GM19240 (cell line): ENCODE measurements around the gene ZNF277.

Experiments
- DNase-seq: peaks from one replicate; pipeline ENCODE4 v3.0.0; 2011; ENCODE audit warnings: low spot score; ENCODE audit not compliant: insufficient read length

Gene ZNF277

DNA sequence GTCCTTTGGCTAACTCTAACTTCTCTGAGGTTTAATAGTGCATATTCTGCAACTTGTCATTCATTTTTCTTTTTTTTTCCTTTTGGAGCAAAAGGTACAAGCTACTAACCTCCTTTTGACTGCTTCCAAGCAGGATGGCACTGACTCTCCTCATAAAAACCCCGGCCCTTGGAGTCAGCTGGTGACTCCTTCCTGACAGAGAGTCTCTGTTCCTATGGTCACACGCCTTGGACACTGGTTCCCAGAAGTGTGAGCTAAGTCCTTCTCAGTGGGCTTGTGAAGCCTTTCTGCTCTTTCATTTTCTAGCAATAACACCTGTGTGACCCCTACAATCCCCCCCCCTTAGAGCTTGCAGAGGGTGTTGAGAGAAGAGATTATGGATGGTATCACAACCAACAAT is 22.0 kb upstream of the ZNF277 start:
- no peak for DNase-seq

DNA sequence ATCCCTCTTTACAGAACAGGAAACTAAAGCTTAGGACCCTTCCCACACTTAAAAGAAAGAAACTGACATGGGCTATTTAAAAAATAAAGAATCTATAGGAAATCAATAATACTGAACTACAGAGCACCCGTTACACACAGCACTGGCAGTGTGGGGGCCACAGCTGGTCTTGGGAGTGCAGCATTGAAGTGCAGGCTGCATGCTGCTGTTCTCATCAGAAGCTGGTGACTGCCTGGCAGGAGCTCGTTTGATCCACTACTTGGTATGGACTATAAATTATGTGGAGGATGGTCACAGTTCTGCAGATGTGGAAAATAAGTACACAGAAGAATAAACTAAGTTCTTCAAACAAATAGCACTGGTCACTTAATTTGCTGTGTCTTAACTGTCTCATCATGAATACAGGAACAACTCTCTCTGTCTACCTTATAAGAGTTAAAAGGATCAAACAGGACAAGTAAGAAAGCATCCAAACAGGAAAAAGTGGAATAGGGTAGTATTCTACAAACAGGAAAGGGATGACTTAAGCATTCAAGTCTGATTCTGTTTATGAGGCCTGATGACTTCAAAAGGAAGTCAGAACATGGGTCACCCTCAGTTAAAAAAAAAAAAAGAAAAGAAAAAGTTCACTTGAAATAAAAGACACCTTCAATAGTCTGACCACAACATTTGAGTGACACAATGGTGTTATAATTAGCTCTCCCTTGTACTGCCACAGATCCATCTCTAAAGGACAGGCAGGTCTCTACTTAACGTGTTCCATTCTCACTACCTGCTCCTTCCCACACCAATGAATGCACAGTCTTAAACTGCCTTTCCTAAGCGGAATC is 21.3 kb upstream of the ZNF277 start:
- DNase-seq, result no peak

DNA sequence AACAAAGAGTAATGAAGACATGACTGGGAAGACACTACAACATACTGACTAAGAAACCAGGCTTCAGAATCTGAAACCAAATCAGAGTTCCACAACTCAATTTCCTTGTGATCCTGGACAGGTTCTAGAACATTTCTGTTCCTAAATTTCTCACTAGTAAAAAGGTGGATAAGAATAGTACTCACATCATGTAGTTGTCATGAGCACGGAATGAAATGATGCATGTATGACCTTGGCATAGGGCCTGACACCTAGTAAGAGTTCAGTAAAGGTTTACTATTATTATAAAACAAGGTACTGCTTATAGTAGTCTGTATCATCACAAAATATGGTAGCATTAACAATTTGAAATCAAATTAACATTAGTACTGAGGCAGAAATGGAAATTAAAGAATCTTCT is 20.2 kb upstream of the ZNF277 start:
- DNase-seq, result no peak

DNA sequence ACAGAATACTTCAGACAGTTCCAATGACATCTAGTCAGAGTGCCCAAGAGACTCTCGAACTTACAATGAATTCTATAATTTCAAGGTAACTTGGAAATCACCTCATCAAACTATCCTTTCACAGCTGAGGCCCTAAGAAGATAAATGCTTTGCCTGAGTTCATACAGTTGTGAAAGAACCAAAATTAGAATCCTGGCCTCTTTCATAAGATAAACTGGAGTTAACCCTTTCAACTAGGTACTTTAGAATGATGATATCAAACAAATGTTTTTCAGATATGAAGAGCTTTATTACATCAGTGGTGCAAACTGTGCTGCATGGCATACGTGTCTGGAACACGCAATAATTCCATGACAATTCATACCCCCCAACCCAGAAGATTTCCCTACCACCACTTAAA is 18.2 kb upstream of the ZNF277 start:
- no peak for DNase-seq

DNA sequence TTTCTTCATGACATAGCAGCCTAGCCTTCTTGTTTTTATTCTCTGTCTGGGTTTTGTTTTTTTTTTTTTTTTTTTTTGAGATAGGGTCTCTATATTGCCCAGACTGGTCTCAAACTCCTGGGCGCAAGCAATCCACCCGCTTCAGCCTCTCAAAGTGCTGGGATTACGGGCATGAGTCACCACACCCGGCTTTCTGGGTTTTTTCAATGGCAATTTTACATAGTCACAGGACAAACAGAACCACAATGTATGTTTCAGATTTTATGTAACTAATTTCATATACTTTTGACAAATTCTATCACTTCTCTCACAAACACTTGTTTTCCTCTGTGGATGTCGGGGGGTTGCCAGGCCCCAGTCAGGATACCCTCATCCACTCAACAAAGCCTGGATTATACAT is 16.8 kb upstream of the ZNF277 start:
- DNase-seq, result no peak

DNA sequence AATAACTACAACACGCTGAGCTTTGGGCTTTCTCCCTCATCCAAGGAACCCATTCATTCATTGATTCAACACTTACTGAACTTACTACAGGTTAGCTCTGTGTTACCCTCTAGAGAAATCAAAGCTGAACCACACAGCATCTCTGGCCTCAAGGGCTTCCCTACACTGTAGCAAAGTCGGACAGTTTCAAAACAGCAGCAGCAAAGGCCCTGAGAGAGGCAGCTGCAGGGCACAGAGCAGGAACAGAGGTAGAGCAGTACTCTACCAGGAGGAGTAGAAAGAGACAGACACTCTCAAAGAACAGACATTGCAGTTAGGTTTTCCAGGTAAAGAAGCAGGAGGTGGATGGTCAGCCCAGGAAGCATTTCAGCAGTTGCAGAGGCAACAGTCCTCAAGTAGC is 16.4 kb upstream of the ZNF277 start:
- DNase-seq, result no peak

DNA sequence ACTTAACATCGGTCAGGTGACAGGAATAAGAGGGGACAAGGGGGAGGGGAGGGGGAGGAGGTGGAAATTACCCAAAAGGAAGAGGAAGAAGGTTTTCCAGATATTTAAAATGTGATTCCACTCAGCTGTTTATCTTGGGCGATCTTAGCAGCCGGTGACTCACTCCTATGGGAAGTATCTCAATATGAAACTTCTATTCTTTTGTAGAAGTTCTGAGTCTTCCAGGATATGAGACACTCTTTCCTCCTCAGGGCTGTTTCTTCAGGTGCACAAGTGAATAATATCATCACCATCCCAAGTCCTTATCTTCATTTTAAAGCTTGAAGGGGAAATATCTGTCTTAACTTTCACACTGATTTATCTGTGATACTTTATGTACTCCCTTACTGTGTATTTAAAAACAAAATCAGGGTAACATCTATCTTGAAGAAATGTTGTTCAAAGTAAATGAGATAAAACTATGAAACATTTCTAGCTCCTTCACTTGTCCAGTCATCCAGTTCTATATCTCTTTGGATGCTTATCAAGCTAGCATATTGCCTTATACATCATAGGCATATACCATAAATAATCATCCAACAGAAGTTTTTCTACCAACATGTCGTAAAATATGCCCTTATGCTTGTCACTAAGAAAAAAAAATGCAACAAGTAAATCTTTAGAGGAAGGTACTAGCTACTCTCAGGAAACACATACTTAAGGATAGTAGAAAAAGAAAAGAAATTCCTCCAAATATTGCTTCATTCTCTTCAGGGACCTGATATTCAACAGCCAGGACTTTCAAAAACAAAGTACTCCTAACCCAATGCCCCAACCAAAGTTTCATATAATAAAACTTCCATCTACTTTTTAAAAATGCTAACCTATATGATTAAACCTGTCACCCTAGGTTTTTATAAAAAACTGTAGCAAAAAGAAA is 14.0 kb upstream of the ZNF277 start:
- DNase-seq, result no peak

DNA sequence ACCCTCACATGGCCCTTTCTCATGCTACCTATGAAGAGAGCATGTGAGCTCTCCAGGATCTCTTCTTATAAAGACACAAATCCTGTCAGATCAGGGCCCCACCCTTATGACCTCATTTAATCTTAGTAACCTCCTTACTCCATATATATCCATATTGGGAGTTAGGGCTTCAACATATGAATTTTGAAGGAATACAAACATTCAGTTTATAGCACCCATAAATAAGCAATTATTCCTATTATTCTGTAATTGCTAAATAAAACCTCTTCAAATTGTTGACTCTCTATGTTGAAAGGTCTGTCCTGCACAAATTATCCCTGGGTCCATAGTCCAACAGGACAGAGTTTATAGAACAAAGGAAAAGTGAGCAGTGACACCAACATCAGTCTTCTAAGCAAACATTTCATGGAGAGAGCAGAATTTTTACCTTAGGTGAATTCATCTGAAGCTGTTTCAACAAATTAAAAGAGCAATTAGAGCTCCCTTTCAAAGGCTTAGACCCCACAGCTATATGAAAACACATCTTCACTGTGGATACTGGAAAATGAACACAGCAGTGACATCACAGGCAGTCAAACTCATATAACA is 12.5 kb upstream of the ZNF277 start:
- DNase-seq, result no peak

DNA sequence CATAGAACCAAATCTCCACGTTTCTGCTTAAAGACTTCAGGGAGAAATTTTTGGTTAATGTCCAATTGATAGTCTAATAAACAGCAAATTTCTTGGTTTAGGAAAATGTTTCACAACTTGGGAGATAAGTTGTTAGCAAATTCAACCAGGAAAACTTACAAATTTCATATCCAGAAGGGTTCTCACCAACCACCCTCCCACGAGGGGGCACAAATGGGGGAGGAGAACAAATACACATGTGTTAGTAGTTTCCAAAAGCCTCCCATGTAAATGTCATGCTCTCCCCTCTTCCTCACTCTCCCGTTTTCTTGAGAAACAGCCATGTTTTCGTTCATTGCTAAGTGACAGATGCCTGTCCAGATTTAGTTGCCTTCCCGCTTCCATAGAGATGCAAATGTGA is 10.8 kb upstream of the ZNF277 start:
- DNase-seq, result no peak

DNA sequence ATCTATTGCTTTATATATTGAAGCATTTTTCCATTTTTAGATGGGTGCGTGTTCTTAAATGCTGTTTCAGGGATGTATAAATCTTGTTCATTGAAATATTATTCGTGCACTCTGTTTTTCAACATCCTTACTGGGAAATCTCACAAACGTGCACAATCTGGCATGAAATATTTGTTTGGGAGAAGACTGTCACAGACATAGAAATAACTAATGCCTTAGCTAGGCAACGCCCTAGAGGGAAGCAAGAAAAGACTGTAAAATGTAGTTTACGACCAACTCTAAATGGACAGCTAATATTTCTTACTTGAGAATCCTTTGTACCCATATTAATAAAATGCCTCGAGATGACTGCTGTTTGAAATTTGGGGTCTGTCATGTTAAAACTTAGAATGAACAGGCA is 9.2 kb upstream of the ZNF277 start:
- no peak for DNase-seq

DNA sequence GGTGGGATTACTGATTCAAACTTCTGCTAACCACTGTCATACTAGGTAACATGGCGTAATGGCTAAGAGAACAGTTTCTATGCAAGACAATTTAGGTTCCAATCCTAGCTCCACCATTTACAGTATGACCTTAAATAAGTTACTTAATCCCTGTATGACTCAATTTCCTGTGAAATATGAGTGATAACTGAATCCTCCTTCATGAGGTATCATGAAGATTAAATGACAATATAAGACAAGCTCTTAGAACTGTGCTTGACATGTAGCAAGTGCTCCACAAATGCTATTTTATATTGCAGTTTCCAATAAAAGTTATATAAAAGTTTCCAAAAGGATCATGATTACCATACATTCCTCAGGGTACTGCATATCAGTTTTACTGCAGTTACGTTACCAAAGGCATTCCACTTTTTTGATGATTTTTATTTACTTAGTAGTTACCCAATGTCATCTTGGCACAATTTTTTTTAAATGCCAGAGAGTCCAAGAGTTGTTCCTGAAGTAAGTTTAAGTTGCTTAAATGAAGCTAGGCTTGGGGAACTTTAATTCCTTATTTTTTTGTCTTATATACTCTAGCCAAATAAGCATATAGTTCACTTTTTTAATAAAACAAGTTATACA is 7.3 kb upstream of the ZNF277 start:
- no peak for DNase-seq

DNA sequence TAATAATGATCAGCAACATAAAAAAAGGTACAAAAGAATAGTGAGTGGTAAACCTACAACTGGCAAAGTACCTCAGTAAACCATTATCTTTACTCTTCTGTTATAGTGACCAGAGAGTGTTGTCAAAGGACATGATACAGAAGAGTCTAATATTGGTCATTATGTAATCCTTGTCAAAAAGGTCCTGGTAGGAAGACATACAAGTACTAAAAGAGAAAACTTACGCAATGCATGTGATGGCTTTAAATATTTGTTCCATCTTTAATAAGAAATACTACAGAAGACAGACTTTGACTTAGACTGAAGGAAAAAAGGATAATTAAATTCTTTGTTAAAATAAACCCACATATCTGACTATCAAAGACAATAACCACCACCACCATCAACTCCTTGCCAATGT is 6.8 kb upstream of the ZNF277 start:
- DNase-seq, result no peak

DNA sequence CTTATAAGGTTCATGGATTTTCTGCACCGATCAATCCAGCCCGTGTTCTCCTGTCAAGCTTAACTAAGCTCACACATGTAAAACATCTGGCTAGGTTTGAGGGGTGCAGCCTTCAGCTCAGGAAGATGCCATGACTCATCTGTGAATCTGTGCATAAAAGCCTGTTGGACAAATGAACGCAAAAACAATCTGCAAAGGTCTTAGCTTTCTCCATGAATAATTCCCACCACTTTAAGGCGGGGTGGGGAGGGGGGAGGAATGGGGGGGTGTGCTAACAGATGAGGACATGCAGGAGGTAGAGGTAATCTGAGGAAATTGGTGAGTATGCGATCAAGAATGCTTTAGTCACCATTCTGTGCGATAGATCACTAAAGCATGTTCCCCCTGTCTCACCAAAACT is 5.1 kb upstream of the ZNF277 start:
- no peak for DNase-seq

DNA sequence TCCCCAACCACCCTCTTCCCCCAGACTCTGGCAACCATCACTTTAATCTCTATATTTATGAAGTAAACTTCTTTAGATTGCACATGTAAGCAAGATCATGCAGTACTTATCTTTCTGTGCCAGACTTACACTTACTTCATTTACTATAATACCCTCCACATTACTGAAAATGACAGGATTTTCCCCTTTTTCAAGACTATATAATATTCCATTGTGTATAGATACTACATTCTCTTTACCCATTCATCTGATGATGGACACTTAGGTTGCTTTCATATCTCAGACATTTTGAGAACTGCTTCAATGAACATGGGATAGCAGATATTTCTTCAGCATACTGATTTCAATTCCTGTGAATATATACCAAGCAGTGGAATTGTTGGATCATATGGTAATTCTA is 4.7 kb upstream of the ZNF277 start:
- no peak for DNase-seq

DNA sequence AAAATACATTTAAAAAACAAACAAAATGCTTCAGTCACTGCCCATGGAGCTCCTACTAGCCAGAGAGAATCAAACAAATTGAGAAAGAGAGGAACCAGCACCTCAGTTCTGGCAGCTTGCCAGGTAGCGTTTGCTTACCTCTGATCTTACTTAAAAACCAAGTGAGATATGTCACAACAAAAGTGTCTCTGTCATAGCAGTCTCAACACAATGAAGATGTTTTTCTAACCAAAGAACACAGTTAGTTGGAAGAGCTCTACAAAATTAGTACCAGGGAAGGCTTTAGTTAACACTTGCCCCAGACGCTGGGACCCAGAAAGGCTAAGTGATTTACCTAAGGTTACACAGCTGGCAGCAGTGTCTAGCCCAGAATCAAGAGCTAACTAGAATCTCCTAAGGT is 3.7 kb upstream of the ZNF277 start:
- no peak for DNase-seq

DNA sequence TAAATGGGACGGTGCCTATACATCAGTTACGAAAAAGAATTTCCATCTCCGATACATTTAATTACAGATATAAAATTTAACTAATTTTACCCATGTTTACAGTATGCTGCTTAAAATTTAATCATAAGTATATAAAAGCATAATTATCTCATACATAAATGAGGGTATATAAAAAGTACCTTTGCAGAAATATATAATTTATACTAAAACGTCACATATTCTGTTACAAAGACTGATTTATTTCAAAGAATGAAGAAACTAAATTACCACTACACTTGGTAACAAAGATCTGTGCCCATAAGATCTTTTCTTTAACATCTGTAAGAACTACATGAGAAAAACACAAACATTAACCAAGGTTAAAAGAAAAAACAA is 3.1 kb upstream of the ZNF277 start:
- DNase-seq, result no peak

DNA sequence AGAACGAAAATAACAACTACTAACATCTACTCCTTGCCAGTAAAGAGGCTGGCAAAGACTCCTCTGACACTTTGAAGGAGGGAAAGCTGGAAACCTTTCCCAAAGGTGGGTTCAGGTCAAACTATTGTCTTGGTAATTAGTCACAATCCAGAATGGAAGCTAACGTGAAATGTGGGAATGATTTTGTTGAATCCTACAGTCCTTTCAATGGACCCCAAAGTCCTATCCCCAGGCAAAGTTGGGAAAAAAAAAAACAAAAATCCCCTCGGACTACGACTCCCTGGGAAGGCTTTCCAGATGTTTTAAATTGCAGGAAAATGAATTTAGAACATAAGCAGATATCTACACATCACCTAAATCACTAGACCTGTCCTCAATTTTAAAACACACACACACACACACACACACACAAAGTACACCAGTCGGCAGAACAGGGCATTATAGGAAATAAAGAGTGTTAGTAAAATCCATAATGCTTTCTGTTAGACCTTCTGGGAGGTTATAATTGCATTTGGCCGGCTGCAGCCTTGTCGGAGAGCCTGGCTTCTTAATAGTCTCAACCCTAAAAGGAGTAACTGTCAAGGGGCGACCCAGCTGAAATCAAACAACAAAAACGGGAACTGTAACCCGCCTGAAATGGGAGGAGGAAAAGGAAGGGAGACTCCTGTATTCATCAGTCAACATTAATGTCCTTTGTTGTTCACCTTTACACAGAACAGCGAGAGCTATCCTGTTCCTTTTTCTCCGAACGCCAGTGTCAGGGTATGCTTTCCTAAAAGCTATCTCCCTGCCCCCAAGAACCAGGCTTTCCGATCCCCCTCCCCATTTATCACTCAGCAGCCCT is 1.8 kb upstream of the ZNF277 start:
- no peak for DNase-seq

DNA sequence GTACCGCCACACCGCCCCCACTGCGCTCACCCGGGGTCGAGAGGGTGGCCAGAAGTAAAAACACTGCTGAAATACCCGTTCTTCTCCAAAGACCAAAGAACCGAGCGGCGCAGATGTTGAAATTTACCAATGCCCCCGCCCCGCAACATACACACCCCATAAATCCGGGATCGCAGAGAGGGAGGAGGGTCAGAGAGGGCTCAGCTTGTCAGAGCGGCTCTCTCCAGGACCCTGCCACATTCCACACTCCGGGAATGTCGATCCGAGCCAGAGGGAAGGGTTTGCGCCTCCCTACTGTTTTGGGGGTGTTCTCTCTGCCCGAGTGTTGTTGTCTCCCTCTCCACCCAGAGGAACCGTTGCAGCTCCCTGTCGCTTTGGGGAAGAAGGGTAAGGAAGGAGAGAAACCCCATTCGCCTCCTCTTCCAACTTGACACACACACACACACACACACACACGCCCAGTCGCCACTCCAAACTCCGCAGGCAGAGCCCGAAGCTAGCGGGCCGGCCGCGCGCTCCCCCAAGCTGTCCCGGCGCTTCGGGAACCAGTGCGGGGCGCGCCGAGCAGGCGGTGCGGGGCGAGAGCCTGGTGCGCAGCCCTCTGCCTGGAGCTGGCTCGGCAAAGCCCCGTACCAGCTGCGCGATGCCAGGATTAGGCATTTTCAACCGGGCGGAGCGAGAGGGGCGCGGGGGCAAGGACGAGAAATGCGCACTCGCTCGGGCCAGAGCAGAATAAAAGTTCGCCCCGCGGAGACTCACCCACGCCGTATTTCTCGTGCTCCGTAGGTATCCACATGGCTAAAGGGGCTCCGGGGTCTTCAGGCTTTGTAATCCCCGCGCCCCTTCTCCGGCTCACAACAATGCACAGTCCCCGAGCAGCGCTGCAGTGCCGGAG is 905 bp upstream of the ZNF277 start:
- DNase-seq, result no peak

DNA sequence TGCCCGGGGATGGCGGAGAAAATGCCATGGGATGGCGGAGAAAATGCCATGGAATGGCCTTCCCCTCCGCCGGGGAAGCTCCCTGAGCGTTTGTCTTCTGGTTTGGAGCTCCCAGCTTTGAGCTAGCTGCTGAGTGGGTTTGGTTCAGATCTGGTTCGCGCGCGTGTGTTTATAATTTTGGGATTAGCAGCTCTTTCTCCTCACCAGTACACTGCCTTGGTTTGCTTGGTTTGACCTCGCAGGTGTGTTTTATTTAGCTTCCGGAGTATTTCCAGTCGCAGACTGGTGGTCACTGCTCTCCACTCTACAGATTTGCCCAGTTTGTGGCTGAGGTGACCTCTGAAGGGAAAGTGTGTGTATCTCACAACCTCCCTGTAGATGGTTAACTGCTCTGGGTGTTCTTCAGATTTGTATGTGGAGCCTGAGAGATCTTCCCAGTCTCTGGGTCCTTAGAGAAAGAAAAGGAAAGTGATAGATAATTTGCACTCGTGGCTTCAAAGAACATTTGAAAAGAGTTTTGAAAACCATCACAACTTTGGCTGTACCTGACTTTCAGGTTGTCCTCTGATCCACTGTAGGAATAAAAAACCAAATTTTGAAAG is 597 bp downstream of the ZNF277 start:
- DNase-seq, result no peak

DNA sequence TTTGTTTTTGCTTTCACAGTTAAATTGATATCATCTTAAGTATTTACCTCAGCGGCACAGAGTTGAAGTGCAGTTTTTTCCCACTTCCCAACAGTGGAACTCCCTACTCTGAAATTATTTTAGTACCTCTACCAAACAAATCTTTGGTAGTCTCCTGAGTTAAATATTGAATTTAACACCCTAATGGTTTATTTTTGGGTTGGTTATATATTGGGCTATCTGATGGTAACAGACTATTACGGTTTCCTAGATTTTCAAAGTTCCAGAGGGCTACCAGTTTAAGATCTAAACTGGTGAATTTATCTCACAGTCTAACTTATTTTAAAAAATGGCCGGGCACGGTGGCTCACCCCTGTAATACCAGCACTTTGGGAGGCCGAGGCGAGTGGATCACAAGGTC is 1.3 kb downstream of the ZNF277 start:
- no peak for DNase-seq
